ENCODE results near the gene NUPR1. TPM values are rescaled to one million over a fixed set of nuclear protein-coding genes. Genes with fewer than 3 reads are reported as not detected.

The NUPR1 gene, protein sequence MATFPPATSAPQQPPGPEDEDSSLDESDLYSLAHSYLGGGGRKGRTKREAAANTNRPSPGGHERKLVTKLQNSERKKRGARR
- under 0.01 and 1.1 TPM in 2 replicates for total RNA-seq

DNA sequence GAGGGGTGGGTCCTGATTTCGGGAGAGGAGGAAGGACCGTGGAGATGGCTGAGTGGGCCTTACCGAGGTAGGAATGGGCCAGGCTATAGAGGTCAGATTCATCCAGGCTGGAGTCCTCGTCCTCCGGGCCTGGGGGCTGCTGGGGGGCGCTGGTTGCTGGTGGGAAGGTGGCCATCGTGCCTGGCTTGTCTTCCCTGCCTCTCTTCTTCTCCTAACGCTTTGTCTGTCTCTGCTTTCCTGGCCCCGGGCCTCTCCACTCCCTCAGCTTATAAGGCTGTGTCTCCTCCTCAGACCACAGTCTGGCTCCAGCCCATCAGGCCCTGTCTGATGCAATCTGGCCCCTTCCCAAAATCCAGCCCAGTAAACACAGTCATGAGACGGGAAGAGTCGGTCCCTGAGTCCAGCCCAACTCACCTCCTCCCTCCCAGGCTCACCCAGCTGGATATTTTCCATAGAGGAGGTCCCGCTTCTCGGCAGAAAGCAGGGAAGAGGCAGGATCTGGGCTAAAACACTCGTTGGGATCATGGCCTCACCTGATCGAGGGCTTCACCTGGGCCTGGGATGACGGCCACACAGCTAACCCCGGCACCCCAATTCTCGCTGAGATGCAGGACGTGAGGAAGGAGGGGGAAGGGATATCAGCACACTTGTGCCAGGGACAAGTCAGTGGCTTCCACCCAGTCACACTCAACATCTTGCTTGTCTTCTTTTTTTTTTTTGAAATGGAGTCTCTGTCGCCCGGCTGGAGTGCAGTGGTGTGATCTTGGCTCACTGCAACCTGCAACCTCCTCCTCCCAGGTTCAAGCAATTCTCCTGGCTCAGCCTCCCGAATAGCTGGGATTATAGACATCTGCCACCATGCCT lies at the start of gene NUPR1:
NUPR1 (minus strand) TSS at position 242 of the 864 bp plus-strand sequence; CDS start at position 175, 67 bp downstream.

GRCh38 chr16:28553776-28554633 lies 15.2 kb upstream of the NUPR1 start, which contains the start of gene SGF29:
TSS of gene SGF29 (plus strand) at chr16:28553920. CDS start at chr16:28581070, 27,150 bp downstream.

DNA sequence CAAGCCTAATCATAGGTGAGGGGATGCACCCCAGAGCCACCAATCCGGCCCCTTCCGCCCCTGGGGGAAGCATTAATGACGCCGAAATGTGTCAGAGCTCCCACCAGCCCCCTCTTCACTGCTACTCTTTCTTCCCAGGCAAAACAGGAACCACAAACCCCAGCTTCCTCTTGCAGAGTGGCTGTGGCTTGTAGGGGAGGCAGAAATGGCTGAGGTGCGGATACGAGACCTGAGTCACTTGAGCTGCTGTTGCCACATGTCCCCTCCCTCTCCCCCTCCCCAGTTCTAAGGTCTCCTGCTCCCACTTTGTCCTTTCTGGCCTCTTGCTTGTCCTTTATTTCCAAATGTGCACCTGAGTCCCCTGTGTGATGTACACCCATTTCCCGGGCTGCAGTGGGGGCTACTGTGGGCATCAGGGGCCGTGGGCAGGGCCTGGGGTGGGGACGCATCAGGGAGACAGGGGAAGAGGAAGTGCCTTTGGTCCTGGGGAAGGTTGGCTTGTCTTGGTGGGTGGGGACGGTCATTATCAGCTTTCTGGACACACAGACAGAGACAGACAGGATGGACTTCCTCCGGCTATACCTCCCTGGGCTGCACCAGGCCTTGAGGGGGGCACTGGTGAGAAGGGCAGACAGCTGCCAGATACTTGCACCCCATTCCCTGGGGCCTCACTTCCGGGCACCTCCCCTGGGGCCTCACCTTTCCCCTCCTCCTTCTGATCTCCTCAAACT lies 44.5 kb downstream of the NUPR1 start, which contains the start of gene APOBR:
APOBR (plus strand) TSS at position 523 of the 731 bp plus-strand sequence; CDS start at position 562, 39 bp downstream.

DNA sequence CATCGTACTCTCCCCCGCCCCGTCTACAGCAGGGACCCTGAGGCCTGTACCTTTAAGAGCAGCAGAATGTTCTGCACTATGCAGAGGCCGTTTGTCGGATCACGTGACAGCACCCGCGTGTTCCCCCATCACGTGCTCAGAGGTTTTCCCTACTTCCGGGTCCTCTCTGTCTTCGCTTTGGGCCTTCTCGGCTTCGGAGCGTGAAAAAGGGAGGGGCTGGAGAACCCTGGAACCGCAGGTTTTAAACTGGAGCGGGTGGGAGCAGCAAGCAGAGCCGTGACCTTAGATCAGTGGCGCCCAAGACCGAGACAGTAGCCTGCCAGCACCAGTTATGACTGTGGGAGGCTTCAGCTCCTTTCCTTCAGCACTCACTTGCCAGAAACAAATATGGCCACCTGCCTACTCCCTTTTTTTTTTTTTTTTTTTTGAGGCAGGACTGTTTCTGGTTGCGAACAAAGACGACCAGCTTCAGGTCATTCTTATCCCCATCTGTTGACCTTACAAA lies 46.8 kb downstream of the NUPR1 start, which contains the start of gene CLN3:
CLN3 (minus strand) TSS at position 105 of the 505 bp plus-strand sequence. CDS start 315 bp downstream, outside the sequence.

Other genes starting within 250 kb of the NUPR1 start
- 0.15 and 0.32 TPM in 2 replicates for gene SBK1, start 246.4 kb downstream of the NUPR1 start, total RNA-seq
- gene NPIPB6, start 175.5 kb downstream of the NUPR1 start, total RNA-seq = not detected in 2 replicates
- gene EIF3CL, start 135.1 kb downstream of the NUPR1 start, total RNA-seq = 90.1 and 209 TPM in 2 replicates
- gene NPIPB7, start 66.6 kb downstream of the NUPR1 start, total RNA-seq = 0.15 TPM in 1 of 2 replicates, not detected in the other
- 10.4 and 14.9 TPM in 2 replicates for gene CLN3, start 46.9 kb downstream of the NUPR1 start, total RNA-seq
- gene APOBR, start 44.3 kb downstream of the NUPR1 start, total RNA-seq = not detected in 2 replicates
- gene IL27, start 32.1 kb downstream of the NUPR1 start, total RNA-seq = not detected in 2 replicates
- 7.1 TPM in 2 replicates for gene SGF29, start 14.9 kb upstream of the NUPR1 start, total RNA-seq
- gene SULT1A2, start 58.1 kb upstream of the NUPR1 start, total RNA-seq = under 0.01 TPM in 1 of 2 replicates, not detected in the other
- gene SULT1A1, start 71.1 kb upstream of the NUPR1 start, total RNA-seq = 0.32 and 14.1 TPM in 2 replicates
- not detected in 2 replicates for gene NPIPB8, start 99.1 kb upstream of the NUPR1 start, total RNA-seq
- 125 and 219 TPM in 2 replicates for gene EIF3C, start 172.5 kb upstream of the NUPR1 start, total RNA-seq
- 1.6 and 1.7 TPM in 2 replicates for gene NPIPB9, start 212.8 kb upstream of the NUPR1 start, total RNA-seq